Measurements from ENCODE around the gene SMIM20.

DNA sequence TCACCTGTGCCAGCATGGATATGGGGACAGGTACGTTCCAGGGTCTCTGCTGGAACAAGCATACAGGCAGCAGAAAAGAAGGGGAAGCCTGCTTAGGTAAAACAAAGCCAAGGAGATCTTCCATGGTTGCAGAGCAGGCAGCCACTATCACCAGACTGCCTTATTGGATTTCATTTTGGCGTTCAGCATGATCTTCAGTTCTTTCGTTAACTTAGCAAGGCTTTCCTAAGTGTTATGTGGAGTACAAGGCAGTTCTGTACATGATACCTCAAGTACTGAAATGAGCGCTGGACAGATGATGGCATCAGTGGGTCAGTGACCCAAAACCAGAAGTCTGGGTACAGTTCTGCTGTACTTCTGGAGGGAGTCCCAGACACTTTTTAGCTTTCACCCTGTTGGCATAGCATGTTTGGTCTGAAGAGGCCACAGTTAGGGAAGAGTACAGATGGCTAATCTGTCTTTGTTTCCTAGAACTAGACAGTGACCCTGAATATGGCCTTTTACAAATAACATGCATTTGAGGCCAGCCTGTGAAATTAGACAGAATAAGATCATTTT, 8.9 kb downstream of the SMIM20 start:
- TF ChIP-seq, protein P1, sequence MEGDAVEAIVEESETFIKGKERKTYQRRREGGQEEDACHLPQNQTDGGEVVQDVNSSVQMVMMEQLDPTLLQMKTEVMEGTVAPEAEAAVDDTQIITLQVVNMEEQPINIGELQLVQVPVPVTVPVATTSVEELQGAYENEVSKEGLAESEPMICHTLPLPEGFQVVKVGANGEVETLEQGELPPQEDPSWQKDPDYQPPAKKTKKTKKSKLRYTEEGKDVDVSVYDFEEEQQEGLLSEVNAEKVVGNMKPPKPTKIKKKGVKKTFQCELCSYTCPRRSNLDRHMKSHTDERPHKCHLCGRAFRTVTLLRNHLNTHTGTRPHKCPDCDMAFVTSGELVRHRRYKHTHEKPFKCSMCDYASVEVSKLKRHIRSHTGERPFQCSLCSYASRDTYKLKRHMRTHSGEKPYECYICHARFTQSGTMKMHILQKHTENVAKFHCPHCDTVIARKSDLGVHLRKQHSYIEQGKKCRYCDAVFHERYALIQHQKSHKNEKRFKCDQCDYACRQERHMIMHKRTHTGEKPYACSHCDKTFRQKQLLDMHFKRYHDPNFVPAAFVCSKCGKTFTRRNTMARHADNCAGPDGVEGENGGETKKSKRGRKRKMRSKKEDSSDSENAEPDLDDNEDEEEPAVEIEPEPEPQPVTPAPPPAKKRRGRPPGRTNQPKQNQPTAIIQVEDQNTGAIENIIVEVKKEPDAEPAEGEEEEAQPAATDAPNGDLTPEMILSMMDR (IDR thresholded peaks at IDR 0.05), result no peak
- no peak for TF ChIP-seq POLR2A (IDR thresholded peaks at IDR 0.05)

Data from esophagus squamous epithelium (tissue), 4 donors.